ENCODE data around the gene PANK2.
"Not testable (repeated sequence)": the region's sequence is repeated elsewhere in the genome, so short reads cannot be mapped to it uniquely, and the experiment has no call there.

Gene PANK2

GRCh38 chr20:3901028-3901705 is 12.0 kb downstream of the PANK2 start:
- no peak for DNase-seq (ENCODE audit: low read depth, low spot score)

DNA sequence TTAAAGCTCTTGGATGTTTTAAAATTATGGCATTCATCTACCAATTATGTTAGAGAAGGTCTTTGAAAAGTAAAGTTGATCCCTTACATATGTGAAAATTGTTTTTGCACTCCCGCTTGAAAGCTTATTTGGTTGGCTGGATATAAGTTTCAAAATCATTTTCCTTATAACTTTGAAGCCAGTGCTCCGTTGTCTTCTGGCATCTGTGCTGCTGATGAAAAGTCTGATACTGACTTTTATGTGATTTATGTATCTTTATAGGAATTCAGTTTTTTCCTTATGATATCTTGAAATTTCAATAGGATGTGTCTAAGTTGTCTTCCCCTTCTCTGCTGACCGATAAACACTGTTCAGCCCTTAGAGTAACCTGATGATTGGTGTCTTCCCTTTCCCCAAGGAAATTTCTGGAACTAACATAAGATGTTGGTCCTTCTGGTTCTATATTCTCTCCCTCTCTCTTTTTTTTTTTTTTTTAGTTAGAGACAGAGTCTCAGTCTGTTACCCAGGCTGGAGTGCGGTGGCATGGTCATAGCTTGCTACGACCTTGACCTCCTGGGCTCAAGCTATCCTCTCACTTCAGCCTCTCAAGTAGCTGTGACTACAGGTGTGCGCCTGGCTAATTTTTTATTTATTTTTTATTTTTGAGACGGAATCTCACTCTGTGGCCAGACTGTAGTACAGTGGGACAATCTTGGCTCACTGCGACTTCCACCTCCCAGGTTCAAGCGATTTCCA is 12.7 kb downstream of the PANK2 start:
- DNase-seq (ENCODE audit: low read depth, low spot score) = no peak

GRCh38 chr20:3902446-3902845 is 13.3 kb downstream of the PANK2 start:
- DNase-seq (ENCODE audit: low read depth, low spot score) = no peak

DNA sequence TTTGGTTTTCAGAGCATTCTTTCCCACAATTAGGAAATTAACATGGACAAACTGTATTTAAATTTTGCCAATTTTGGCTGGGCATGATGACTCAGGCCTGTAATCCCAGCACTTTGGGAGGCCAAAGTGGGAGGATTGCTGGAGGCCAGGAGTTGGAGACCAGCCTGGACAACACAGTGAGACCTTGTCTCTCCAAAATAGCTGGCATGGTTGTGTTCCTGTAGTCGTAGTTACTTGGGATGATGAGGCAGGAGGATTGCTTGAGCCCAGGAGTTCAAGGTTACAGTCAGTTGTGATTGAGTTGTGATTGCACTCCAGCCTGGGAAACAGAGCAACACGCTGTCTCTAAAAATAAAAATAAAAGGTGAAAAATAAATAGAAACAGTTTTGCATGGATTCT is 15.0 kb downstream of the PANK2 start:
- DNase-seq (ENCODE audit: low read depth, low spot score) = no peak

GRCh38 chr20:3904857-3905256 is 15.7 kb downstream of the PANK2 start:
- no peak for DNase-seq (ENCODE audit: low read depth, low spot score)

GRCh38 chr20:3906744-3907721 is 17.8 kb downstream of the PANK2 start:
- DNase-seq (ENCODE audit: low read depth, low spot score) = not testable (repeated sequence)

DNA sequence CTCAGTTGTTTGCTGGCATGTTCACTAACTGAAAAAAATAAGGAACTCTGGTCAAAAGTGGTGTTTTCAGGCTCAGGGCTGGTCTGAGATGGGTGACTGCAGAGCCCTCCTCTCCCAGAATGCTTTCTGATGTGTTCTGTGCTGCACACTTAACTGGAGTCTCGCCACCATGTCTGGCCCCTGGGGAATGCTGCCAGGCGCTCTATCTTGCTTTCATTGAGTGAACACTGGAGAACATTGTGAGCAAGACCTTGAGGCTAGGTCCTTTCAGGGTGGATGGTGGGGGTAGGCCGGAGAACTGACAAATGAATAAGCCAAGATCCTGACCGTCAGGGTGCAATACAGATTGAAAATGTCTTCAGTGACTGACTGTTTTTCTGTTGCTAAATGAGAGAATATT is 19.5 kb downstream of the PANK2 start:
- no peak for DNase-seq (ENCODE audit: low read depth, low spot score)

GRCh38 chr20:3909952-3910366 is 20.8 kb downstream of the PANK2 start:
- no peak for DNase-seq (ENCODE audit: low read depth, low spot score)

- no peak for DNase-seq (ENCODE audit: low read depth, low spot score)
Measured at GRCh38 chr20:3910853-3911252, 21.7 kb downstream of the PANK2 start.

- no peak for DNase-seq (ENCODE audit: low read depth, low spot score)
Measured at GRCh38 chr20:3911956-3912355, 22.8 kb downstream of the PANK2 start.

- DNase-seq (ENCODE audit: low read depth, low spot score) = no peak
Measured at GRCh38 chr20:3914446-3914845, 25.3 kb downstream of the PANK2 start.

DNA sequence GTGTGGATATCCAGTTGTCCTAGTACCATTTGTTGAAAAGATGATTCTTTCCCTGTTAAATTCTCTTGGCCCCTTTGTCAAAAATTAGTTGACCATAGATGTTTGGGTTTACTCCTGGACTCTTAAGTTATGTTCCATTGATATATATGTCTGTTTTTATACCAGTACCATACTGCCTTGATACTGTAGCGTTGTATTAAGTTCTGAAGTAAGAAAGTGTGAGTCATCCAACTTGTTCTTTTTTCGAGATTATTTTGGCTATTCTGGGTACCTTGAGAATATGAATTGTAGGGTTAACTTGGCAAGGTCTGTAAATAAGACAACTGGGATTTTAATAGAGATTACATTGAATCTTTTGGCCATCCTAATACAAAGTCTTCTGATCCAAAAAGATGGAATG is 26.5 kb downstream of the PANK2 start:
- no peak for DNase-seq (ENCODE audit: low read depth, low spot score)

DNA sequence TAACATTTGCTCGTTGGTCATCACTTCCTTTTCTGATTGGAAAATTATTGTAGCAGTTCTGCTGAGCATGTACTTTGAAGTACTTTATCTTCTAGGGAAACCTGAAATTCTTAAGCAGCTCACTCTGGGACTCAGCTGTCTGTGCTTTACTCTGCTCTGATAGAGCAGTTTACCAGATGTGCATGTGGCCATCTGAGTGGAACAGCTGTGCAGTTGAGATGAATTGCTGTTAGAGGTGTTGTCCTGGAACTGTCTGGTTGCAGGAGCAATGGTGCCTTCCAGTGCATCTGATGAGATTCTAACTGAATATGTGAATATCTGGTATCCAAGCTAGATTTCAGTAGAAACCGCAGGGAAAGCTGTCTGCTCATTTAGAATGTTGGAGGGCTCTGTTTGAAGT is 27.2 kb downstream of the PANK2 start:
- DNase-seq (ENCODE audit: low read depth, low spot score) = no peak

GRCh38 chr20:3919352-3919751 is 30.2 kb downstream of the PANK2 start:
- DNase-seq (ENCODE audit: low read depth, low spot score) = no peak

DNA sequence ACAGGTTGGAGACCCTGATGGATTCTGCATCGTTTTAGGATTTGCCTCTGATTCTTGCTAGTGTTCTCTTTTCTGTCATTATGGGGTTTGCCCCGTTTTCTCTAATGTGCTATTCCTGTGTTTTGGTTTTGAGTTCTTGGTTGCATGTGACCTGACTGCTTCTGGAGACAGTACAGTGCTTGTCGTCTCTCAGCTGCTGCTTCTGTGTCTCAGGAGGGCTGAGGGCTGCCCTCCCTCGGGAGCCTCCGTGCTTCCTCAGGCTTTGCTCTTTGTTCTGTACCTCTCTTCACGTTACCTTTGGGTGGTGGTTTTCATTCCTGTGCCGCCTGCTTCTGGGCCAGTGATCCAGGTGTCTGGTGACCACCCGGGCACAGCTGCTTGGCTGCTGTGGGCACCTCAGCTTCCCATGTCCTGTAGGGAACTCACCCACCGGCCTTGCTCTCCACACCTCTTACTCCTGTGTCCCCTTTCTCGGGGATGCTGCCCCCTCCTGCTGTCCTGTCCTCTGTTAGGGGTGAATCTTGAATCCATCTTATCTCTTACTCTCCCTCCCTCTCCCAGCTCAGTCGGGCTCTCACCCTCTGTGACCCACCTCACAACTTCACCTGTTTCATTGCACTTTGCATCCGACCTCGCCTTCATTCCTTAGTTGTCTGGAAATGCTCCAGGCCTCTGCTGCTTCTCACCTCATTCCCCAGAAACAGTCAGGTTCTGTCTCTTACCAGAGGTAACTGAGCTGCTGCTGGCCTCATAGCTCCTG is 33.2 kb downstream of the PANK2 start:
- DNase-seq (ENCODE audit: low read depth, low spot score) = no peak

DNA sequence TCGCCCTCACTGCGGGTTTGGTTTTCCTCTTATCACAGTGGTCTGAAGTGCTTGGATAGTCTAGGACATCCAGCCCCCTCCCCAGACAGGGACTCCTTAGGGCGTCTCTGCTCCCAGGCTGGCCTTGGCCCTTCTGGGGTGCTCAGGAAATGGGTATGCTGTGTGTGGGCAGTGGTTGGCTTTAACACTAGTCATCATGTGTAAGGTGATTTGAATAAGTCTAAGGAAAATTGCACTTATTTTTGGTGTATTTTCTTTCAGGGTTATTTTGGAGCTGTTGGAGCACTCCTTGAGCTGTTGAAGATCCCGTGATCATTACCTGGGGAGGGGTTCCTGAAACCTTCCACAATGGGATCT is 33.8 kb downstream of the PANK2 start:
- DNase-seq (ENCODE audit: low read depth, low spot score) = no peak

DNA sequence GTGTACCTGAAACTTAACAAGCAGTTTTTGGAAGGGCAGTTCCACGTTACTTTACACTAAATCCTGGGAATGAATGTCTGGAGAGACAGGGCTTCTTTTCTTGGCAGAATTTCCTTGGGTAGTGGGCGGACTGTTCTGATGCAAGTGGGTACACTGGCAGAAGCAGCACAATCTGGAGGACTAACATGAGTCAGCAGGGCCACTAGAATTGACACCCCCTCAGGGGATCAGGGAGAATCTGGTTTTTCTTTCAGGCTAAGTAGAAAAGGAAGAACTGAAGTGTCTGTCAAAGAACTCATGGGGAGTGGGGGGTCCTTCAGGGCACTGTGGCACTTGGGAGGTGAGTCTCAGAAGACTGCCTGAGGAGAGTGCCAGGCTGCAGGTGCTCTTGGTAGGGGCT is 34.6 kb downstream of the PANK2 start:
- no peak for DNase-seq (ENCODE audit: low read depth, low spot score)

GRCh38 chr20:3924304-3925112 is 35.3 kb downstream of the PANK2 start:
- DNase-seq (ENCODE audit: low read depth, low spot score) = no peak

GRCh38 chr20:3925113-3925695 is 36.0 kb downstream of the PANK2 start:
- no peak for DNase-seq (ENCODE audit: low read depth, low spot score)

- no peak for DNase-seq (ENCODE audit: low read depth, low spot score)
Measured at GRCh38 chr20:3925899-3926638, 36.9 kb downstream of the PANK2 start.
